NCI-H2107 (cell line): ENCODE measurements around the gene CMSS1.
"Not testable (repeated sequence)": the region's sequence is repeated elsewhere in the genome, so short reads cannot be mapped to it uniquely, and the experiment has no call there.

Experiments
- DNase-seq: peaks from one replicate; lab custom pipeline; 2025; lab: John Stamatoyannopoulos, UW

CMSS1 gene

DNA sequence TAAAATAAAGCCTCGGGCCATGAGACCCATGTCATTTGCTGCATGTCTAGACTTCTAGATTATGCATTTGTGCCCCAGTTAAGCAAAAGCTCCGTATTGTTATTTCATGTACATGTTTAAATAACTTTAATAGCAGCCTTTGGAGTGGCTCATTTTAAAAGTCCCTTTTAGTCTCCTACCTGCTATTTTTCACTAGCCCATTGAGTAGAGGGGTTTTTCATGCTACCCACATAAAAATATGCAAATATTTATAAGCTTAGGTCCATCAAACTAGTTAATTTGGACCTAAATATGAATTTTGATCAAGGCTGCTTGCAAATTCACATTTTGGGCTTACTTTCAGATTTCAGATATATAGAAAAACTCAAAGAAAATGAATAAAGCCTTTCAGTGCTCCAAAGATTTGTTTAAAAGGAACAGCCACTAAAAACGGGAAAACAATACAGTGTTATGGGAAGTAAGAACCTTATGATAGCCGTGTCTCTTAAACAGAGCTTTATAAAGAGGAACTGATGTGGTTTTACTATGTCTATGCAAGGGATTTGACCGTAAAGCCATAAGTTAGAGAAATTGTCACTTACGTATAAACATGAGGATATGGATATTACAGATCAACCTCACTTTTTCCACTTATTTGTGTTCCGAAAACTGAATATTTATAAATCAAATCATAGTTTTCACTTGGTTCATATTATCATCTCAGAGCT is 266.6 kb downstream of the CMSS1 start:
- DNase-seq, result no peak

DNA sequence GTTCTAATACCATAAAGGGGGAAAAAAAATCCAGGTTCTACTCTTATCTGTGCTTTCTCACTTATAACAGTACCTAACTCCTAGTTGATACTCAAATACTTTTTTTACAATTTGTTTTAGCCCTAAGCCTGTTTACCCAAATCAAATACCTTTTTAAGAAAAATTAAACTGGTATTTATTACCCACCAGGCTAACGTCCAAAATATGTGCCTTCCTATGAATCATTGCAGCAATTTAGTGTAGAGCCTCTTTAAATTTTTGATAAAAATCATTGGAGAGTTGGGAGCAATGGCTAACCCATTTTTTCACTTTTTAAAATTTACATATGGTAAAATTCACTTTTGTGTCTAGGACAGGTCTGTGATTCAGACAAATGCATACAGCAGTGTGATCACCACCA is 268.7 kb downstream of the CMSS1 start:
- no peak for DNase-seq

DNA sequence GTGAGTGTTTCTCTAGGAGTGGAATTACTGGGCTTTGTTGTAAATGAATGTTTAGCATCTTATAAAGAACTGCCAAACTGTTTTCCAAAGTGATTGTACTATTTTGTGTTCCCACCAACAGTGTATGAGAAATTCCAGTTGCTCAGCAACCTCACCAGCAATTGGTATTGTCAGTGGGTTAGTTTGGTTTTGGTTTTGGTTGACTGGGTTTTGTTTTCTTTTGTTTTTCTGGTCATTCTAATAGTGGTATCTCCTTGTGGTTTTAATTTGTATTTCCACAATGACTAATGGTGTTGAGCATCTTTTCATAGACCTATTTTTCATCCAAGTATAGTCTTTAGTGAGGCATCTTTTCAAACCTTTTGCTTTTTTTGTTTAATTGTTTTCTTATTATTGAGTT is 269.5 kb downstream of the CMSS1 start:
- no peak for DNase-seq

DNA sequence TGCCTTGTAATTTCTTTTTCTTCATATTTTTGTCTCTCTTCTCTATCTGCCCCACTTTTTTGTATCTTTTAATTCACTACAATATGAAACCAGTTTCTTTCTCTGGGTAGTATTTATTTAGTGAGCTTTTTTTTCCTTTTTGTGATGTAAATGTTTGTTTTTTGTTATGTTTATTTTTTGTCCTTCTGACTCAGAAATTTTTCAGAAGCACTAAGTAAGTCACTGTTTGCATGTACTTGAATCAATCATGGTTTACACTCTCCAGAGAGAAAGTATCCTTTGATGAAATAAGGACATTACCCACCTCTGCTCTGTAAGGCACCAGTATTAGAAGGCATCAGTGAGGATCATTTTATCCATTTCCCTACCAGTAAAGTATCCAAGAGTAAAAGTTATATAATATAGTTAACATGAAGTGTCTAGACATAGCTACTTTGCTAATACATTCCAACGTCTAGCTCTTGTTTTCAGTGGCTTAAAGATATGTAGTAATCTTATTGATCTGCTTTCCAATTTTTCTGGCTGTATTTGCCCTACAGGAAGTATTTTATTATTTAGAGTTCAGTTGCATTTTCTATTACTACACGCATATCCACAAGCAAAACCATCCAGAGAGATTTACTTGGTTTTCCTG is 271.2 kb downstream of the CMSS1 start:
- DNase-seq, result no peak

DNA sequence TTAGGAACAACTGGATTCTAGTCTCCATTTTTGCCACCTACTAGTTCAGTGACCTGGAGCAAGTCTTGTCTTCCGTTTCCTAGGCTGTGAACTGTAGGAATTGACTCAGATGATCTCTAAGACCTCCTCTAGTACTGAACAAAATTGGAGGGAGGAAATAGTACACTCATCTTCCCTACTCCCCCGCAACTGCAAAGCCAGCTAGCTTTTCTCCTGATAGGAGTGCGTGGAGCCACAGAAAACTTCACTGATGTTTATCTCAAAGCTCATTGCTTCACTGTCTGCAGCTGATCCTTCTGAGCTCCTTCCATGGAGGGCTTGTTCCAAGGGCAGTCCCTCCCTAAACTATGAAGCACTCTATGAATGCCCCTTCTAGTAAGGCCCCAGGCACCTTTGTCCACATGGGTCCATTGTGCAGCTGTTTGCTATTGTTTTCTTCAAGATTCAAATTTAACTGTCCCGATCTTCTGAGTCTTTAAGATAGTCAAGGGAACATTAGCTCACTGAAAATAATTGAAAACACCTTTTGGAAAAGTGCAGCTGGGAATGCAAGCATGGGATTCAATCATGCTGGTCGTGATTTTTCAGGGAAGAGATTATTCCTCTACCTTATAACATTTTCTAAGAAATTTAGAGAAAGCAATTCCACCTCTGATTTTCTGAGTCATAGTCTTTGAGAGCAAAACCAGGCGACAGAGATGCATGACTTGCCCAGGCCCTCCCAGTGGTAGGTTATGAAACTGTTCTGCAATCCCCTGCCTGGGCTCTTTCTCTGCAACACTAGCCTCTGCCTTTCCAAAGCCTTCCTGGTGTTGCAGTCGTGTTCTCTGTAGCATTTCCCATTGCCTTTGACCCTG is 272.4 kb downstream of the CMSS1 start:
- no peak for DNase-seq

DNA sequence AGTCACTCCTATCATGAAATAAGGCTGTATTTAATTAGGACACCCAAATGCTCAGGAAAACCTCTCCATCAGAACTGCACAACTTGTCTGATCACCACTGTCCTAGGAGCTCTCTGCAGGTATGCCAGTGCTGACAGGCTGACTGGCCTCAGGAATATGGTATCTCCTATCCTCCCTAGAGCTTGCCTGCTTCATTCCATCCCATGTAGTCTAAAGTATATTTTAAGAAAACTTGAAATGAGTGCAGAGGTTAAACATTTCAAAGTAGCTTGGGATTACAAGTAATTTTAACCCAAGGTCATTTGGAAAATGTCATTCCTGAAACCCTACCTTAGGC is 273.0 kb downstream of the CMSS1 start:
- no peak for DNase-seq

DNA sequence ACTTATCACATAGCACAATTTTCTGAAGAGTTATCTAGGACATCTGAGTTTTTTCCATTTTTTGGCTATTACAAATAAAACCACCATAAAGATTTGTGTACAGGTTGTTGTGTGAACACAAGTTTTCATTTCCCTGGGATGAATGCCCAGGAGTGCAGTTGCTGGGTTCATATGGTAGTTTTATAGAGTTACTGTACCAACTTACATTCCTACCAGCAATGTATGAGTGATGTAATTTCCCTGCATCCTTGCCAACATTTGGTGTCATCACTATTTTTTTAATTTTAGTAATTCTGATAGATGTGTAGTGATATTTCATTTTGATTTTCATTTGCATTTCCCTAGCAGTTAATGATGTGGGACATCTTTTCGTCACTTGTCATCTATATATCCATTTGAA is 276.2 kb downstream of the CMSS1 start:
- DNase-seq, result no peak

DNA sequence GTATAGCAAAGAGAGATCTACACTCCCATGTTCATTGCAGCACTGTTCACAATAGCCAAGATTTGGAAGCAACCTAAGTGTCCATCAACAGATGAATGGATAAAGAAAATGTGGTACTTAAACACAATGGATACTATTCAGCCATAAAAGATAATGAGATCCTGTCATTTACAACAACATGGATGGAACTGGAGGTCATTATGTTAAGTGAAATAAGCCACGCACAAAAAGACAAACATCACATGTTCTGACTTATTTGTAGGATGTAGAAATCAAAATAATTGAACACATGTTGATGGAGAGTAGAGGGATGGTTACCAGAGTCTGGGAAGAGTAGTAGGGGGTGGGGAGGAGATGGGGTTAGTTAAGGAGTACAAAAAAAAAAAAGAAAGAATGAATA is 278.6 kb downstream of the CMSS1 start:
- not testable (repeated sequence) for DNase-seq

DNA sequence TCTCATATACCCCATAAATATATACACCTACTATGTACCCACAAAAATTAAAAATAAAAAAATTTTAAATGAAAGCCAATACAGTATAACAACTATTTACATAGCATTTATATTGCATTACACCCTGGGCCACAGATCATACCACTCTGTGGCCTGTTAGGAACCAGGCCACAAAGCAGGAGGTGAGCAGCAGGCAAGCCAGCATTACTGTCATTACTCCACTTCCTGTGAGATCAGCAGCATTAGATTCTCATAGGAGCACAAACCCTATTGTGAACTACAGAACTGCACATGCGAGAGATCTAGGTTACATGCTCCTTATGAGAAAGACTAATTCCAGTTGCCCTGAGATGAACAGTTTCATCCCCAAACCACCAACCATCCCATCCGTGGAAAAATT is 279.2 kb downstream of the CMSS1 start:
- no peak for DNase-seq

DNA sequence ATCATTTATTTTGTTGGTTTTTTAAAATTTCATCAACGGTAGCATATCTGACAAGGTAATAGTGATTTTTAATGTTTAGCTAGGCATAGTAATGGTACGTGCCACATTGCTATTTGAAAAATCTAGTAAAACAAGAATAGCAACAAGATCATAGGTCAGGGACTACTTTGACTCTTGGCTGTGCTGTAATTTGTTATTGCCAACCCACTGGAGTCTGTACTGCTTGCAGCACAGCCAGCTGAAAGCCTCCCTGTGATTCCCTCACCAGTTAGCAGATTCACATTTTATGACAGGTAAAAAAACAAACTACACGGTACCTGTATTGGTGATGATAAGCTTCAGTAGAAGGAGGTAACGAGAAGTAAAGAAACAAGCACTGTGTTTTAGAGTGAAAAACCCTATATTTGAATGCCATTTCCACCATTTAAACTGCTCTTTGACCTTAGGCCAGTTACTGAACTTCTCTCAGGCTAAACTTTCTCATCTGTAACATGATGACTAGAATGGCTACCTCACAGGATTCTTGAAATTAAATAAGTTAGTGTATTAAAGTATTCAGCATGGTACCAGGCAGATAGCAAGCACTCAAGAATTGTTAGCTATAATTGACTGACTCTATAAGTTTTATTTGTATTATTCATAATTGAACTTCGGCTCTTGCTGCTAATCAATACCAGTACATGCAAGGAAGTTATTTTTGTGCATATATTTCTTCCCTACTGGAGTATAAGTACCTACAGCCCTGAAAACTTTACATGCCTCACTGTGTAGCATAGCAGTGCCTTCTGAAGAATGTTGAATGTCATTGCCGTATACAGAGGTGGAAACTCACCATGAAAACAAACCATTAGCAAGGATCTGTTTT is 280.5 kb downstream of the CMSS1 start:
- DNase-seq, result no peak

DNA sequence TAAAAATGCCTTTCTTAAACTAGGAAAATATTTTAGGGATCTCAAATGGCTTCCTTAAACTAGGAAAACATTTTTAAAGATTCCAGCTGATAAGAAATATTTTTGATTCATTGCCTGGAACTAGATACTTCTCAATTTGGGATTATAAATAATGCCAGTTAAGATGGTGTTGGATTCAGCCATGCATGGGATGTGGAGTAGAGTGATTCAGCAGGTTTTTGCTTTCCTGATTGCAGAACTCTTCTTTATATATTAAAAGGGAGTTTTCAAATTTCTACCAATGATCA is 281.1 kb downstream of the CMSS1 start:
- no peak for DNase-seq

DNA sequence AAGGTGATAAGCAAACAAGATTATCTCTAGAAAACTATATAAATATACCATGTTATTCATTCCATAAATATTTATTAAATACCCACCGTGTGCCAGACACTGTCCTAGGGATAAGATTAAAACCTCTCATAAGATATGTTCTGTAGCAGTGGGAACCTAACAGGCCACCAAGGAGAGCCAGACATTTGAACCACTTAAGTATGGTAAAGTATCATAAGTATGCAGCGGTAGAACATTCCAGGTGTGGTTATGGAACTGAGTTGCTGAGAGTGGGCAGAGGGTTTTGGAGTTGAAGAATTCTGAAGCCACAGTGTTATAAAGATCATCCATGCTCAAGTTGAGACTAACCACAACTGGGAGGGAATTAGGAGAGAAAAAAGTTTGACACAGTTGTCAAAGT is 282.0 kb downstream of the CMSS1 start:
- DNase-seq, result no peak

DNA sequence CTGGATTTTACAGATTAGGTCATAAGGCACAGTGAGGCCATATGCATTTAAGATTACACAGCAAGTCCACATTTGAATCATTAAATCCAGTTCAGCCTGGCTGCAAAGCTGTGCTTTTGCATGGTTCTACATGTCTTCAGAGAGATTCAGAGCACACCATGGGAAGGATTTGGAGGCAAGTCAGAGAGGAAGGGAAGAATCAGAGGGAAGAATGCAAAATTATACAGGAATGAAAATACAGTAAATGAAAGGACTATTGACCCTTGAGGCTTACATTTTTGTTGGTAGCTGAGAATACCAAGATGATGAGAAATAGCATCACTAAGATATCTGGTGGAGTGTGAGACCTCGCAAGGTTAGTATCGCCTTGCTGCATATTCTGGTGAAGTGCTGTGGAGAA is 282.8 kb downstream of the CMSS1 start:
- DNase-seq, result no peak

DNA sequence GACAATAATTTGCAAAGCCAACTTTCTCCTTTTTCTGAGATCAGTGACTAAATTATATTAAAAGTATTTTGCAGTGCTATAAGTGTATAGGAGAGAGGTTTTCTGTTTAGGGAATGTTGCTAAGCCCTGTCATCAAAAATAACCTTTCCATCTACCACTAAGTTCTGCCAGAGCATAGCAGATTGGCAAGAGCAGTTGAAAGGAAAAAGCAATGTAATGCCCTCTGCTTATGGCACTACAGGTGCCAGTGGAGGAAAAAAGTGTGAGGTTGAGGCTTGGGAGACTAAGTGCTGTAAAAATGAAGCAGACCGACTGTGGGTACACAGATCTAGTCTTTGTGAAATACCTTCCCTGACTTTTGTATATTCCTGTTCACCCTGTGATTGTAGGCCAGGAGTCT is 285.1 kb downstream of the CMSS1 start:
- no peak for DNase-seq

DNA sequence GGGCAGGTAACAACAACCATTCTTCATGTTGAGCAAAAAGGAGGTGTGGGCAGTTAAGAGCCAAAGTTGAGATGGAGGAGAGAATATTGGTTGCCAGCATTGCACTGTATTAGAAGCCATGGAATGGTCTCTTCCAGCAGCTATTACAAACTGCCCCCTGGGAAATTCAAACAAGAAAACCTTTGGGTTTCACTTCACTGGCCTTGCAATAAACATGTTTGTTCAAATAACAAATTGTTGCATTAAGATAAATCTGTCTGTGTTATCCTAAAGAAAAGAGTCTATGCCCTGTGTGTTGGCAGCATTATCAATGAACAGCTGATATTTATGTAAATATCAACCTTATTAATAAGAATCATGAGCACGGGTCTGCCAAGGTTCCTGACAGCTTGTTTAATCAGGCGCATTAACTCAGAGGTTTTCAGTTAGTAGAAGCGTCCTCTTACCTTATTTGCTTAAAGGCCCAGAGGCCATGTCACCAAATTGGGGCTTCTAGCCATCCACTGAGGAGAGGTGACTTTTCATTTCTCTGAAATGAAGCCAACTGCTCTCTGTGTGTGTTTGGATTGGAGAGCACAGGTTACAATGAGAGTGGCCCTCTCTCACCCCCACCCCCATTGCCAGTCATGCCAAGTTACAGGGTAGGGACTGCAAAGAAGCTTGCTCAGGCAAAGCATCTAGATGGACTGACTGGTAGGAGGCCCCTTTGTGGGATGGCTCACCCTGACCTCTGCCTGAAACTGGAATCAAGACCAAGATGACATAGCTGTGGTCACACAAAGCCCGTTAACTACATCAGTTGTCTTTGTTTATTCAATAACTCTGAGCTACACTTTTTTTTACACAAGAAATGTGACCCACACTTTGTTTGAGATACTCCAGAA is 286.1 kb downstream of the CMSS1 start:
- DNase-seq, result no peak

DNA sequence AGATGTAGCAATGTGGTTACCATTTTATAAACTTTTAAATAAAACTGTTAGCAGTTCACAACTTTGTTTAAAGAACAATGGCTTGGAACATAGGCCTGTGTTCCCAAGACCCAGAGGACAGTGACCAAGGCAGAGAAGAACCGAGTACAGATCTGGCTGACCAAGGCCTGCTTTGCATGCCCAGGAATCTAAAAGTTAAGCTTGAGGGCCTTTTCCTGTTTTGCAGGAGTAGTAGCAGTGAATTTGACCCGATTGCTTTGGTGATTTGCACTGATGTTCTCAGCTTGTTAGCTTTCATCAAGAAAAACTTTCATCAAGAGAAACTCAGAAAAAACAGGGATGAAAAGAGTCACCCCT is 286.8 kb downstream of the CMSS1 start:
- no peak for DNase-seq

DNA sequence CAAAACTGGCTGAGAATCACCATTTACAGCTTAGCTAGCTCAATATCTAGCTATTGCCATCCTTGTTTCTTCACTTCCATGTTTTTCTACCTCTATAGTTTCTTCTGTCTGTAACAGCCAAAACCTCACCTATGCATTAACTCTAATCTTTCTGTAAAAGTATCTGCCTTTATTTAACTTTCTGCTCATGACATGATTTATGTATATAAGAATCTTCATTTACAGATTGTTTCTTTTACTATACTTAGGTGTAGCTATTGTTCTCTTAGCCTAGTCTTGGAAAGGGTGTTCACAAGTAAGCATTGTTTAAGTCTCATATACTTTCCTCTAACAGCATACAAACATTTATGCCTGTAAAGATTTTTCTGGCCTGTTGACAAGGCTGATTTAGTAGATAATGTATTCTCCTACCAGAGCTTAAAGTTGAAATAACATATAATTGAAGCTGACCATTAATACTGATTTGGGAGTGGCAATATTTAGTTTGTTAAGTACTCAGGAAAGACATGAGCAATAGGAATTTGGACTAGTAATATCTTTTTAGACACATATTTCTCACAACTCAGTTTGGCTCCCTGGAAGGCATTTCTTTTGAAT is 287.3 kb downstream of the CMSS1 start:
- DNase-seq, result no peak

DNA sequence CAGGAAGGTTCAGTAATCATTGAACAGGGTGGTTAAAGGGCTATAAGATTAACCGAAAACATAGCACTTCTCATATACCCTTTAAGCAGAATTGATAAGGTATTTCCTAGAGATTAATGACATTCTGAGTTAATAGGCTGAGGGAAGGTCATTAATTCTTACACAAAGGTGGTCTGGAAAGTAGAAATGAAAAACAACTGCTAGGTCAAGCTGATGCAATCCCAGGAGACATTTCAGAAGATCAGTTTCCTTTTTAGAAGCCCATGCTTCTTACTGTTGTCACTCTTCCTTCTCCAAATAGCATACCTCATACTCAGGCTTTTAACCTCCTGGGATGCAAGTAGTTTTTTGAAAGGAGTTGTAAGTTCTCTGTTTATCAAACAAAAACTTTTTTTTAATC is 287.8 kb downstream of the CMSS1 start:
- DNase-seq, result no peak

DNA sequence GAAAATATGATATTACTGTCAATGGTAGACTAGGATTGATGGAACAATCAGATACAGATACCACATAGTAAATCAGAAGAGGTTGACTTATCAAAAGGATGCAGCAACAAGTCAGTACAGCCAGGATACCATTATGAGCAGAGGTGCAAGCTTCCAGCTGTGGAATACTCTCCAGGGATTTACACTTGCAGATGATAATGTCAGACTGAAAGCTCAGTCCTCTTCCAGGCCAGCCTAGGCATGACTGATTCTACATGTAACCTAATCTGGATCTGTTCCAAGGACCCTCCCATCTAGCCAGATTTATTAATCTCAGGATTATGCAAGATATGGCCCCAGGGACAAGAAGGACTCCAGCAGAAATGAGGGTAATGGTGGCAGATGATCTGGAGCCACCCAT is 288.4 kb downstream of the CMSS1 start:
- no peak for DNase-seq

DNA sequence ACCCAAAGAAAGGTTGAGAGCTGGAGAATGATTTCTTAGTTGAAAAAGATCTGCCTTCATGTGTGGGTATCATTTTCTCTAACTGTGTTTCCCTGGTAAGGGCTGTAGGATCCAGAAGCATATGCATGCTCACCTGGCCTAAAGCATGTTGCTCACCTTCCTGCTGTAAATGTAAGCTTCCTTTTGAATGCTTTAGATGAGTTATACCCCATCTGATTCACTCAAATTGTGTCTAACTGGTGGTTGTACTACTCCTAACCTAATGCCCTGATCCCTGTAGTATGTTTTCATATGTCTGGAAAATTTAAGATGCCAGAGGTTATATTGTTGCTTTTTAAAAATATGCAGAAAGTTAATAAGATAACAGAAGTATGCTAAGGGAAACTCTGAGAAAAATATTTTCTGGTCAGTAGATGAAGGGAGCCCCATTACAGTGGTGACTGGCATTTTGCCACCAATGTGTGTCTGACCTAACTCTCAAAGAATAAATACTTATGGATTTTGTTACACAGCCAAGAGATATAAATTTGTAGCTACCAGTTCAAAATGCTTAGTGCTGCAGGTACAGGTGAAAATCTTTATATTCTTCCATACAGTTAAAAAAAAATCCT is 289.0 kb downstream of the CMSS1 start:
- DNase-seq, result no peak
